GM19328 (cell line): ENCODE data around the gene DMBX1.

Source experiments
- ATAC-seq: cut with Tn5 transposase; IDR thresholded peaks from one replicate; pipeline ENCODE4 v1.9.1; 2021; ENCODE audit warnings: mild to moderate bottlenecking, moderate library complexity; ENCODE audit not compliant: unreplicated experiment

Gene DMBX1

DNA sequence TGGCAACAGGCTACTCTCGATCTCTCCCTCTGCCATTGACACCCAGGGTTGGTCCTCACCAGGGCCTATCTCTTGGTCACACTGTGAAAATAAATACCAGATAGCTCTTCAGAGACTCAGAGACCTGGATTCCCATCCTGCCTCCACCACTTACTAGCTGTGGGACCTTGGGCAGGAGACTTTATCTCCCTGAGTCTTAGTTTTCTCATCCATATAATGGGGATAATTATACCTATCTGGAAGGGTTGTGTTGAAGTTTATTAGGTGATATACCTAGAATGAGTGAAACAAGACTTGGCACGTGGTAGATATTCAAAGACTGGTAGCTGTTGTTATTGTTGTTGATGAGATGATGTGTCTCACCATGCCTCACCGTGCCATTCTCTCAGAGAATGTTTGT, 7.4 kb downstream of the DMBX1 start:
- no peak for ATAC-seq

DNA sequence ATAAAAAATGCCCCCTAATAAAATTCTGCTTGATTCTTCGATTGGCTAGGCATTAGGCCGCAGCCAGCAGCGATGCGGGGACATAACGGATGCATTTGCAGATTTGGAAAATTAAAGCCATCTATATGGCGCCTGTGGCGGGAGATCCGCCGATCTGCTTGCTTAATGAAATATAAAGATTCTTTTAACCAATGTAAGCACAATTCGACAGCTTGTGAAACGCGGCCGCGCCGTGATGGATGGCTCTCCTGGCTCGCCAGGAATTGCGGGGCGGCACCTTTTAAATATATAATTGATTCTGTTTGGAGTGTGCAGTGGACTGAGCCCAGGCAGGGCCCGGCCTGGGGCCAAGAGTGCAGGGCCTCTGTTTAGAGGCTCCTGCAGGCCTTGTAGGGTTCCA, 8.0 kb downstream of the DMBX1 start:
- no peak for ATAC-seq

DNA sequence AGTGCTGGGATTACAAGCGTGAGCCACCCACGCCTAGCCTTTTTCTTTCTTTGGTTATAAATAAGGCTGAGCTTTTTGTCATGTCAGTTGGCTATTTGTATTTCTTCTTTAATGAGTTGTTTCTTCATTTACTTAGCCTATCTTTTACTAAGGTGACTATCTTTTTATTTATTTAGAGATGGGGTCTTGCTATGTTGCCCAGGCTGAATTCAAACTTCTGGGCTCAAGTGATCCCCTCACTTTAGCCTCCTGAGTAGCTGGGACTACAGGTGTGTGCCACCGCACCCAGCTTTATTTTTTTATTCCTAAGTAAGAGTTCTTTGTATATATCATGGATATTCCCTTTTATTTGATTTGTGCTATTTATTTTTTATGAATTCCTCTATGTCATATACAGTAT, 11.9 kb downstream of the DMBX1 start:
- ATAC-seq: no peak

DNA sequence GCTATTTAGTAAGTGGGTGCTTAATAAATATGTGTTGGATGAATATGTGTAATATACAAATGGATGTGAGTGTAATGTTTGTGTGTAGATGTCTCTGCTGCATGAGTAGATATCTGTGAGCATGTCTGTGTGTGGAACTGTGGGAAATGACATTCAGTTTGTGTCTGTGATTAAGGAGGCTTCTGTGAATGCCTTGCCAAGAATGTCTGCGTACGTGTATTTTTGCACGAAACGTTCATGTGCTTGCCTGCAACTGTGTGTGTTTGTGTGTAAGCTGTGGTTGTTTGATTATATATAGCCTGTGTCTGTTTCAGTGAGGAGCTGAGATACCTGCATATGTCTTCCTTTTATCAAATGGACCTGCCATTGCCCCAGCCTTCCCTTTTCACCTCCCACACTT, 13.8 kb downstream of the DMBX1 start:
- ATAC-seq: no peak

DNA sequence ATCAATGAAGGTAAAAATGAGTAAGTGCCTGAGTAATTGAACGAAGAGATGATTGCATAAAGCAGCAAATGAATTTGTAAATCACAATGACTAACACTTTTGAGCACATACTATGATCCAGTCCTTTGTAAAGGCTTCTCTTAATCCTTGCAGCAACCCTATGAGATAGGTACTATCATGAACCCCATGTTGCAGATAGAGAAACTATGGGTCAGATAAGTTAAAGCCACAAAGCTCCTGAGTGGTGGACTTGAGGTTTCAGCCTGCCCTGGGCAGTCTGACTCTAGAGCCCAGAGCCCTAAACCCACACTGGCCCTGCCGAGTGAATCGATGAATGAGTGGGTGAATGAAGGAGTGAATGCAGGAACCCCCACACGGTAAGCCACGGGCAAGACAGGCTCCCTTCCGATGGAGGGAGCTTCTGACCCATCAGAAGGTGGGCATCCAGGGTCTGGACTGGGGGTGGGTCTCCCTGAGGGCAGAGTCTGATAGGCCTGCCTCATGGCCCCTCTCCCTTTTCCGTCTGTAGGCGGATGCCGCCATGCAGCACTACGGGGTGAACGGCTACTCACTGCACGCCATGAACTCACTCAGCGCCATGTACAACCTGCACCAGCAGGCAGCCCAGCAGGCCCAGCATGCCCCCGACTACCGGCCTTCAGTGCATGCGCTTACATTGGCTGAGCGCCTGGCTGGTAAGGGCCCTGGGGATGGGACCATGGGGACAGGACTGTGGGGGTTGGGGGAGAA, 17.0 kb downstream of the DMBX1 start:
- ATAC-seq: no peak

DNA sequence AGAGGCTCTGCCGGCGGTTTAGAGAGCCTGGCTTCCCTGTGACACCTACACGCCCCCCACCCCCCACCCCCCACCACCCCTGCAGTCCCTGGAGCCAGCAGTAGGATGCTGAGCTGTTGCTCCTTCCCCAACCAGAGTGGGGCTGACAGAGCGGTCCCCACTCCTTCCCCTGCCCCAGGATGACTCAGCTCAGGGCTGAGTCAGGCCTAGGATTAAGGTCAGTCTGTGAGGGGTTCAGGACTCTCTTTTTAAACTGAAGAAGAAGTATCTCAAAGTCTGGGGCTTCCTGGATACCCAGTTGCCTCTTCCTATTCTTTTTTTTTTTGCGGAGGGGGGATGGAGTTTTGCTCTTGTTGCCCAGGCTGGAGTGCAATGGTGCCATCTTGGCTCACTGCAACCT, 19.1 kb downstream of the DMBX1 start:
- no peak for ATAC-seq

DNA sequence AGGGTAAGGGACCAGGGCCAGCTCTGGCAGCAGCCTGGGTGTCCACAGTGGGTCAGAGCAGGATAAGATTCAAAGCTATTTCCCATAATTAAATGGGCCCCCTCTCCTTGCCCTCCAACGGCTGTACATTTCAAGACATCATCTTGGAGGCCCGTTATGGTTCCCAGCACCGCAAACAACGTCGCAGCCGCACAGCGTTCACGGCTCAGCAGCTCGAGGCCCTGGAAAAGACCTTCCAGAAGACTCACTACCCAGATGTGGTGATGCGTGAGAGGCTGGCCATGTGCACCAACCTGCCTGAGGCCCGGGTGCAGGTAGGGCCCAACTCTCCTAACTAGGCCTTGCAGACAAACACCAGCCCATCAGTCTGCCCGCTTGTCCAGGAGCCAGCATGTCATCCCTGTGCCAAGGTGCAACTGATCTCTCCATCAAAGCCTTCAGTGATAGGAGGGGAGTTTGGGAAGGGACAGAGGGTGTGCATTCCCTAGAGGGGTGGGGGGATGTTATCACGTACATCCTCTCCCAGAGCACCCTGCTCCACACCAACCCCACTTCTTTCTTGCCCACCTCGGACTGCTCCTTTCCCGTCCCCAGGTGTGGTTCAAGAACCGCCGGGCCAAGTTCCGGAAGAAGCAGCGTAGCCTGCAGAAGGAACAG, 20.8 kb downstream of the DMBX1 start:
- ATAC-seq: no peak

DNA sequence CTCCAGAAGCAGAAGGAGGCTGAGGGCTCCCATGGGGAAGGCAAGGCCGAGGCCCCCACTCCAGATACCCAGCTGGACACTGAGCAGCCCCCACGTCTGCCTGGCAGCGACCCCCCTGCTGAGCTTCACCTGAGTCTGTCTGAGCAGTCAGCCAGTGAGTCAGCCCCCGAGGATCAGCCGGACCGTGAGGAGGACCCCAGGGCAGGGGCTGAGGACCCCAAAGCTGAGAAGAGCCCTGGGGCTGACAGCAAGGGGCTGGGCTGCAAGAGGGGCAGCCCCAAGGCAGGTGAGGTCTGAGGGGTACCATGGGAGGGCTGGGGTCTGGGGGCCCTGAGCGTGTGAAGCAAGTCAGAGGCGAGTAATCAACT, 21.3 kb downstream of the DMBX1 start:
- no peak for ATAC-seq

DNA sequence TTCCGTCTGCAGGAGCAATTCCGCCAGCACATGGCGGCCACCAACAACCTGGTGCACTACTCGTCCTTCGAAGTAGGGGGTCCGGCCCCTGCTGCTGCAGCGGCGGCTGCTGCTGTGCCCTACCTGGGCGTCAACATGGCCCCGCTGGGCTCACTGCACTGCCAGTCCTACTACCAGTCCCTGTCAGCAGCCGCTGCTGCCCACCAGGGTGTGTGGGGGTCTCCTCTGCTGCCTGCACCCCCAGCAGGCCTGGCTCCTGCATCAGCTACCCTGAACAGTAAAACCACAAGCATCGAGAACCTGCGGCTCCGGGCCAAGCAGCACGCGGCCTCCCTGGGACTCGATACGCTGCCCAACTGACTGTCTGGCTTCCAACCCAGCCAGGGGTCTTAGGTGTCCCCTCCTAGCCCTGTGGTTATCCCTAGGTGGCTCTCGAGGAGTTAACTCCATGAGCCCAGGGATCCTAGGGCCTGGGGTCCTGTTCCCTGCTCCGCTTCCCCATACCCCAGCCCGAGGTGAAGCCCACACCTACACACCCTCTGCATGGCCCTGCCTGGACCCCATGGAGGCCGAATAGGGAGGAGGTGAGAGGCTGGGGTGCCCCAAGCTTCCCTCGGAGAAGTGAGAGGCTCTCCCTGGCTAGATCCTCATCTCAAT, 22.6 kb downstream of the DMBX1 start:
- no peak for ATAC-seq

DNA sequence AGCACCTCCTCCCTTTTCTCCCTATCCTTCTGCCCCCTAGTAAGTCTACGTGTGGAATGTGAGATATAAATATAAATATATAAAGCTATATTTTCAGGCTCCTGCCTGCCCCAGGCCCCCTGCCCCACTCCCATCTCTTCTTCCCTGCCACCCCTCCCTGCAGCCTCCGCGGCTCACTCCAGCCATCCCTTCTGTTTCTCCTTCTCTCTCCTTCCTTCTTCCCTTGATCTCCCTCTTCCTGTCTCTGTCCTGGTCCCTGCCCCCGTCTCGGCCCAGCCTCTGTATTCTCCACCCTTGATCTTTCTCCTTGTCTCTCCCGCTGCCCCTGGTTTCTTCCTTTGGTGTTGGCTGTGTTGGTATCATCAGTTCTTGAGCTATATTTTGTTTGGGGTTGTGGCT, 23.2 kb downstream of the DMBX1 start:
- ATAC-seq: no peak

DNA sequence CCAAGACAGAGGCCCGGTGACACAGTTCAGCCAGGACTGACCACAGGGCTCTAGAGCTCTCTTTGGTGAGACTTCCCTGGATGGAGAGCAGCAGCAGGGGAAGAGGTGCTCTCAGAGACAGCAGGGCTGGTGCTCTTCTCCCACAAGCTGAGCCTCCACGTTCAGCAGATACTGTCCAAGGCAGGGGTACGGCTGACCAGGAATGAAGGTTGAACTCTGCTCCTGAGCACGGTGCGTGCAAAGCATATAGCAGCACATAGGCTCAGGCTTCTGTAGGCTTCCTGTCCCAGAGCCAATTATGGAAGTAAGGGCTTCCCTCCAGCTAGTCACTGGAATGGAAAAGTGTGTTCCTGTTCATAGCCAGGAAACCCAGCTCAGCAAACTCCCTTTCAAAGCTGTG, 23.9 kb downstream of the DMBX1 start:
- ATAC-seq: no peak

DNA sequence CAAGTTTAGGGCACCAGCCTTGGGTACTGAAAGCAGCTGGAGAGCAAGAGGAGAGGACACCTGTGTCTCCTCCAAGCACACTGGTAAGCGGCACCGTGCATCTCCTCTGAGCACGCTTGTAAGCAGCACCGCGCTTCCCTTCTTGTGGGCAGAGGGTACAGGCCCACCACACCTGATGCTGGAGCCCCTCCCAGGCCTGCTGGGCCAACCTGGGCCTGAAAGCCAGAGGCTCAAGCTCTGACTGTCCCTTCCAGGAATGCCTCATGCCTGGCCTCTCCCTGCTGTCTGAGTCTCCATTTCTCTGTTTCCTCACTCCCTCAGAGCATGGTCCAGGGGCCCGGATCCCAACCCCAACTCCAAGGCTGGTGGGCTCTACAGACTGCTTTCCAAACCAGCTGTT, 25.9 kb downstream of the DMBX1 start:
- no peak for ATAC-seq

DNA sequence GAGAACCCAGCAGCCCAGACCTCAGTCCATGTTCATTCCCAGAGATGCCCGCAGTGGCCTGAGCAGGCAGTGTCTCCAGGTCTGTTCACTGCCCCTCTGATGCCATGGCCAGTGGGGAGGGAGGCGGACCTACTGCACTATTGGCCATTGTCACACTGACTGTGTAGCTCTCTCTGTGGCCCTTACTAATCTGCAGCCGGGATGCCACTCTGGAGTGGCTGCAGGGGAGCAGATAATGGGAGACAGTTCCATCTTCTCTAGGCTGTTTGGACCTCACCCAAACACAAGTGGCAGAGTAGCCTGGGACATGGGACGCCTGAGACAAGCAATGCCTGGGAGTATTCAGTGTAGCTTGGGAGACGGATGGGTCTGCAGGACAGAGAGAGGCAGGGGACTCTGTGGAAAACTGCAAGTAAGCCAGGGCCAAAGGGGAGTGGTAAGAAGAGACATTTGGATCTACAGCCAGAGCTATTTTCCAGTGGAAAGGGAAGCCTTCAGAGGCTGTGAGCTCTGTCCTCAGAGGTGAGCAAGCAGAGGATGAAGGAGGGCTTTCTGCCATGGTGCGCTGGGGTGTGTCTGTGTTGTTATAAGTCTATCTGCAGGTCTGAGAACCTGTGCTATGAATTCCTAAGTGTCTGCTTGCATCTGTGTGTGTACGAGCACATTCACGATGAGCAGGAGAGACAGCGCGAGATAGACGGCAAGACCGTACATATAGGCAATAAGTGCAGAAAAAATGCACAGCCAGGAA, 26.7 kb downstream of the DMBX1 start:
- ATAC-seq: no peak

DNA sequence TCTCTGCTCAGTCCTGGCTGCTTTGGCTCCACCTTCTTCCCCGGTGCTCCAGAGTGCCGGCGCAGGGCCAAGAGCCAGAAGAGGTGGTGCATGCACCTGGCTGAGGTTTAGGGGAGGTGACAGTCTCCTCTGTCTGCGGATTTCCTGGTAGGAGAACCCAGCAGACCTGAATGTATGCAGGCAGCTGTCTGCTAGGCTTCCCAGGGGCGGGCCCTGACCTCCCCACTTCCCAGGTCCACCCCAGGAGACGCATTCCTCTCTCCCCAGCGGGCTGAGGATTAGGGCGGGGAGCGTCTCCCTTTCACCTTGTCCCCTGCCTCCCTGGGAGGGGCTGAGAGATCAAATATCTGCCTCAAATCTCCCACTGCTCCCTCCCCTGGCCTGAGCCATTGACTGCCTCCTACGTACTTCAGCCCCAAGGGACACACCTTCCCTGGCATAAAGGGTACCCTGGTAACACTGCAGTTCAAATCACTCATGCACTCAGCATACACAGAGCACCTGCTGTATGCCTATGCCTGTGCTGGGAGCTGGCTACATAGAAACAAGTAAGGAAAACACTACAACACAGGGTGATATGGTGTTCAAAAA, 27.5 kb downstream of the DMBX1 start:
- ATAC-seq: no peak

DNA sequence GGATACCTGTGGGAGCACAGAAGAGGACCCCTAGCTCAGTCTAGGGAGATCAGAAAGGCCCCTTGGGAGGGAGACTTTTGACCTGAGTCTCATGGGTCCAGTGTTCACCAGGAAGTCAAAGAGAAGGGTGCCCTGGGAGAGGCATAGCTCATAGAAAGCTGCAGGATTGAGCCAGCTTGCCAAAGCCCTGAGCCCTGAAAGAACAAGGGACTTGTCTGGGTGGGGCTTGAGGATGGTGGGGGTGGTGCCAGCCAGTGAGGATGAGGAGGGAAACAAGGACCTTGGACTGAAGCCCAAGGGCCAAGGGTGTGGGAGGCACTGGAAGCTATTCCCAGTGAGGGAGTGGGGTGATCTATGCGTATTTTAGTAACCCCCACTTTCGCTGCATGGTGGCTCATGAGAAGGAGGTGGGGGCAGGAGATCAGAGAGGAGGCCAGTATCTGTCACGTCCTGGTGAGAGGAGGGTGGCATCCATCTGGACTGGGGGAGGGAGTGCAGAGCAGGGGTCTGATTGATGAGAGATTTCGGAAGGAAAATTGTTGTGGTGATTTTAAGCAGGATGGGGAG, 28.4 kb downstream of the DMBX1 start:
- ATAC-seq: no peak

DNA sequence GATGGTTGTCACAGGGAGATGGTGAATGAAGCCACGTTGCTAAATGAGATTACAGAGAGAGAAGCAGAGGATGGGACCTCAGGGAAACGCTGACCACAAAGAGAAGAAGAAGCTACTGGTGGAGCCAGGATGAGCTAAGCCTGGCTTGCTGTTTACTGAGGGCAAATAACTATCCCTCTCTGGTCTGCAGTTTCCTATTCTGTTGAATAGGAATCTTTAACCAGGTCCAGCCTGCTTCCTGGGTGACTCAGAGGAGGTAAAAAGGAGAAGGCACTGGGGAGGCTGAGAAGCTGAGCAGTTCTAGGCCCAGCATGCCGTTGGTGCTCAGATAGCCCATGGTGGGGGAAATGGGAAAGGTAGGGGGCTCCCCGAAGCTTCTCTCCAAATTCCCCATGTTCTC, 29.6 kb downstream of the DMBX1 start:
- no peak for ATAC-seq

DNA sequence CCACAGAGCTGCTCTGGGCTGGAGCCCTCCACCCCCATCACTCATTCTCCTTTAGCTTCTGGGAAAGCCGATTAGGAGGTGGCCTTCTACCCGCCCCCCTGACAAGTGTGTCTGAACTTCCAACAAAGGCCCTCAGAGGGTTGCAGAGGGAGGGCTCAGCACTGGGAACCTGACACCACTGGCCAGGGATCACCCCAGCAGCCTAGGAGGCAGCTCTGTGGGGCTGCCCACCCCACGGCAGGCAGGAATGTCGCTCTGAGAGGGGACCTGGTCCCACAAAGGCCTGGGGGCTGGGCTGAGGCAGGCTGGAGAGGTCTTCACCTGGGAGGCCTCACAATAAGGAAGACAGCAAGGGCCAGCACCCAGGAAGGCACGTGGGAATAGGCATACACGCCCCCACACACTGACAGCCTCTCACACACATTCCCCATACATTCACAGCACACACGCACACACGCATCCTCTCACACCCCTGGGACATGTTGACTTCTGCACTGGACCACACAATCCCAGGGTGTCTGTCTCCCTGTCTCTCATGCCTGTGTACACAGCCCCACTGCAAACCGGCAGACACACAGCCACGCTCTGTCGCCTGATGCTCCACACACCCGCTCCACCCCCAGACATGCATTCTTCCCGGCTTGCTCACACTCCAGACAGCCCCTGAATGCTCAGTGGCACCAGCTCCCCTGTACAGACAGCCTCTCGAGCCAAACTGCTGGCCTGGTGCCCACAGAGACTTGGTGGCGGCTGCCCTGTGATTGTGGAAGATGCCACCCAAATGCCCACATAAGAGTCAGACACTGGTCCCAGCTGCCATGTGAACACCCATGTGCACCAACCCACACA, 30.7 kb downstream of the DMBX1 start:
- ATAC-seq: no peak

DNA sequence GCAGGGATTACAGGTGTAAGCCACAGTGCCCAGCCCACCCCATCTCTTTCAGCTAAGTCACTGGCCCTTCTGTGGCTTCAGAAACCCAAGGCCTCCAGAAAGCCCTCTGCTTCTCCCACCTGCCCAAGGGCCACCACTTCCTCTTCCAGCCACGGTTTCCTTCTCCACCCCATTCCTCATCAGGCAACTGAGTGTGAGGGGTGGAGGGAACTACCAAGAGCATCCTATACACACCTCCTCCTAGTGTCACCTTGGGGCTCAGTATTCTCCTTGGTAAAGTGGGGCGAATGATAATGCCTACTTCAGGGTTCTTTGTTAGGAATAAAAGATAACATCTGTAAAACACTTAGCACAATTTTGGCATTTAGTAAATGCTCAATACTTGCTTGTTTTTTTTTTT, 31.8 kb downstream of the DMBX1 start:
- no peak for ATAC-seq

DNA sequence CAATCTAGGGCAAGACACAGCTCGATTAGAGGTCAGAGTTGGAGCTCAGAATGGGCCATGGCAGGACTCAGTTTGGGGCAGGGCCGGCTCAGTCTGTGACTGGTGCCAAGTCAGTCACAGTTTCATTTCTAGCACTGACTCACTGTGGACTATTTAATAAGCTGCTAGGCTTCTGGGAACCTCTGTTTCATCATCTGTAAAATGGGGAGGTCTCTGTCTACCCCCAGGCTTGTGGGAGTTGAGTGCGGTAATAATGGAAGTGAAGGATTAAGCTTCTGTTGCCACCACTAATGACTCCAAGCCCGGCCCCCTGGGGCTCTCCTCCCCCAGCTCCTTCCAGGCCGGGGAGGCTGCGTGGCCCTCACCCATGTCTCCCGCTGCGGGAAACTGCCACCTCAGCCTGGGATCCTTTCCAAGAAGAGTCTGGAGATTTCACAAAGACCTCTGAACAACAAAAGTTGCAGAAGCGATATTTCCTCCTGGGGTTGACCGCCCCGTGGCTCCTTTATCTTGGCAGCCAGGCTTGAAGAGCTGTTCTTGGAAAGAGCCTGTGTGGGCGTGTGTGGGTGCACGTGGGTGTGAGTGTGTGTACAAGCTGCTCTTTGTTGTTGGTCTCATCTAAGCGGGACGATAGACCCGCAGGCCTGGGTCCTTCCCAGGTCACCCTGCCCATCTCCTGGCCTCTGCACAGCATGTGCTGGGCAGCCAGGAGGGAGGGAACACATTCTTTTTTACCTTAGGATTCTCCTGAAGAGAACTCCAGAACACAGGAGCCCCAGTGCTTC, 32.7 kb downstream of the DMBX1 start:
- no peak for ATAC-seq
